GM12892 (cell line): Measurements from ENCODE around the gene CPLANE1.

Experiments
- POLR2A ChIP-seq: IDR thresholded peaks from 2 replicates; pipeline ENCODE4 v1.6.1; 2011; ENCODE audit warnings: low read depth, low read length, control low read depth
- POLR2AphosphoS5 ChIP-seq: IDR thresholded peaks from 2 replicates; pipeline ENCODE4 v1.6.1; 2011; ENCODE audit warnings: low read depth, low read length, control low read depth

GRCh38 chr5:37111426-37112382, 137.5 kb downstream of the CPLANE1 start:
- TF ChIP-seq POLR2AphosphoS5 = no peak
- no peak for TF ChIP-seq POLR2A
